PC-3 (cell line): ENCODE results near the gene HSF2BP. TPM values are rescaled to one million over a fixed set of nuclear protein-coding genes. Genes with fewer than 3 reads are reported as not detected.

Experiments
- ATAC-seq: fragments of 200-7000 bp; cut with Tn5 transposase; 2 replicates; pipeline ENCODE4 v1.9.1; 2020; ENCODE audit warnings: mild to moderate bottlenecking, moderate library complexity
- BruUV-seq: library from RNA; stranded (reverse); fragments of 400-500 nt; replicated peaks from 2 replicates; lab custom pipeline; 2021; lab: Mats Ljungman, UMichigan
- CTCF ChIA-PET: fragments of 300-600 bp; sonication (Branson Sonifier 250); formaldehyde crosslinking; loops from one replicate; lab custom pipeline; 2022; ENCODE audit warnings: antibody characterized with exemption; lab: Charles Lee
- POLR2A ChIA-PET: fragments of 300-600 bp; sonication (Branson Sonifier 250); formaldehyde crosslinking; loops from one replicate; lab custom pipeline; 2022; ENCODE audit warnings: antibody characterized with exemption; ENCODE audit not compliant: unreplicated experiment; lab: Charles Lee
- DNase-seq: peaks from one replicate; pipeline ENCODE4 v3.0.0-alpha.2; 2015
- H2AFZ ChIP-seq: fragments of 300-600 bp; sonication (generic); 2 replicates; pipeline ENCODE4 v1.6.0; 2016; ENCODE audit warnings: antibody characterized with exemption, low read length
- H3F3A ChIP-seq: fragments of 300-600 bp; sonication (generic); one replicate; pipeline ENCODE4 v1.6.0; 2017; ENCODE audit warnings: antibody characterized with exemption, low read length, control low read depth, mild to moderate bottlenecking; ENCODE audit not compliant: unreplicated experiment
- H3K27ac ChIP-seq: fragments of 300-600 bp; sonication (generic); 2 replicates; pipeline ENCODE4 v1.5.1; 2016; ENCODE audit warnings: mild to moderate bottlenecking, low read length
- H3K27me3 ChIP-seq: fragments of 300-600 bp; sonication (generic); 2 replicates; pipeline ENCODE4 v1.6.1; 2016; ENCODE audit warnings: low read length, mixed read lengths
- H3K36me3 ChIP-seq: fragments of 300-600 bp; sonication (generic); 2 replicates; pipeline ENCODE4 v1.6.1; 2016; ENCODE audit warnings: low read depth, mixed run types, low read length, mixed read lengths
- H3K4me1 ChIP-seq: fragments of 300-600 bp; sonication (generic); 2 replicates; pipeline ENCODE4 v1.5.1; 2016; ENCODE audit warnings: low read length; ENCODE audit not compliant: insufficient read depth
- H3K4me2 ChIP-seq: fragments of 300-600 bp; sonication (generic); 2 replicates; pipeline ENCODE4 v1.6.0; 2016; ENCODE audit warnings: low read length
- H3K4me3 ChIP-seq: fragments of 300-600 bp; sonication (generic); 2 replicates; pipeline ENCODE4 v1.5.1; 2016; ENCODE audit warnings: mild to moderate bottlenecking, low read length, mixed read lengths
- H3K79me2 ChIP-seq: fragments of 300-600 bp; sonication (generic); 2 replicates; pipeline ENCODE4 v1.6.1; 2017; ENCODE audit warnings: low read length, mixed read lengths
- H3K9ac ChIP-seq: fragments of 300-600 bp; sonication (generic); 2 replicates; pipeline ENCODE4 v1.6.0; 2016; ENCODE audit warnings: mild to moderate bottlenecking, low read length
- H3K9me2 ChIP-seq: fragments of 300-600 bp; sonication (generic); replicated peaks from 2 replicates; pipeline ENCODE4 v1.6.1; 2016; ENCODE audit warnings: mixed run types, low read length, mixed read lengths
- H3K9me3 ChIP-seq: fragments of 300-600 bp; sonication (generic); 2 replicates; pipeline ENCODE4 v1.6.1; 2016; ENCODE audit warnings: low read length, mixed read lengths
- H4K20me1 ChIP-seq: fragments of 300-600 bp; sonication (generic); 2 replicates; pipeline ENCODE4 v1.6.1; 2016; ENCODE audit warnings: low read length, mixed read lengths
- EZH2 ChIP-seq: fragments of 300-600 bp; sonication (generic); IDR thresholded peaks from one replicate; pipeline ENCODE4 v1.6.1; 2017; ENCODE audit warnings: antibody characterized with exemption, mild to moderate bottlenecking, low read length; ENCODE audit not compliant: unreplicated experiment
- EZH2phosphoT487 ChIP-seq: fragments of 300-600 bp; sonication (generic); IDR thresholded peaks from 2 replicates; pipeline ENCODE4 v1.6.1; 2018; ENCODE audit warnings: mild to moderate bottlenecking, antibody characterized with exemption, low read length, borderline replicate concordance
- intact Hi-C: fragments of 100-400 bp; cut with micrococcal nuclease; formaldehyde crosslinking; loops from 2 replicates; pipeline ENCODE4 v1.9.0; 2023
- total RNA-seq: library from RNA; depleted of rRNA; stranded (reverse); fragments of >200 nt; gene quantifications from 2 replicates; pipeline ENCODE4 v1.2.3, GENCODE V29; 2014
- TF ChIP-seq, protein P1 (sequence below): fragments of 300-600 bp; sonication (generic); conservative IDR thresholded peaks from 2 replicates; pipeline ENCODE4 v1.5.1; 2017; ENCODE audit warnings: antibody characterized with exemption, low read depth, mild to moderate bottlenecking, low read length

Gene HSF2BP
- total RNA-seq, 1 experiment from 2014 or later: 2.4 TPM

DNA sequence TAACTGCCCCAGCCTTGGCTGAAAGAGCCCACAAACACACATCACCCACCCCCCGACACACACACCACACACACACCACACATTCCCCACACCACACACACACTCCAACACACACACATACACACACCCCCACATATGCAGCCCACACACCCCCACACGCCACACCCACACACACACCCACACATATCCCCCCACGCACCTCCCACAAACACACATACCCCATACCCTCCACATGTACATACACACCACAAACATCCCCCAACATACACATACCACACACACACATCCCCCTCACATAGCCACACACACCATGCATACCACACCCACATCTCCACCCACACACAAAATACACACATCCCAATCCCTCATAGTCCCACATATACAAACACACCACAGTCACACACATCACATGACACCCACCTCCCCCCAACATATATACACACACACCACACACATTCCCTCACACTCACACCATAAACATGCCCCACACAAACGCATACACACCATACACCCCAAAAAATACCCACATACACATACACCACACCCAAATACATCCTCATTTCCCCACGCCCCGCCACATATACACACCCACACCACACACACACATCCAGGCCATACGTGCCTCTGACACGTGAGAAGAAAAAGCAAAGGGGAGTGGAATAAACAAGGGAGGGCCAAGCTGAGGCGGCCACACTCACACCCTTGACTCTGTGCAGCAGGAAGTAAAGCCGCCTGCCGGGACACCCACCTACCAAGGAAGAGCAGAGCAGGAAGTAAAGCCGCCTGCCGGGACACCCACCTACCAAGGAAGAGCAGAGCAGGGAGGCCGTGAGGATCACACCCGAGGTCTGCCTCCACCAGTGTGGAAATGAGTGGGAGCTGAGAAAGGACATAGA, 53.7 kb downstream of the HSF2BP start:
- H3K79me2 ChIP-seq: no peaks in the 10 kb centered on the region
- H3K4me1 ChIP-seq: peaks cover 43% of the 10 kb centered on the region
- TF ChIP-seq, protein P1, sequence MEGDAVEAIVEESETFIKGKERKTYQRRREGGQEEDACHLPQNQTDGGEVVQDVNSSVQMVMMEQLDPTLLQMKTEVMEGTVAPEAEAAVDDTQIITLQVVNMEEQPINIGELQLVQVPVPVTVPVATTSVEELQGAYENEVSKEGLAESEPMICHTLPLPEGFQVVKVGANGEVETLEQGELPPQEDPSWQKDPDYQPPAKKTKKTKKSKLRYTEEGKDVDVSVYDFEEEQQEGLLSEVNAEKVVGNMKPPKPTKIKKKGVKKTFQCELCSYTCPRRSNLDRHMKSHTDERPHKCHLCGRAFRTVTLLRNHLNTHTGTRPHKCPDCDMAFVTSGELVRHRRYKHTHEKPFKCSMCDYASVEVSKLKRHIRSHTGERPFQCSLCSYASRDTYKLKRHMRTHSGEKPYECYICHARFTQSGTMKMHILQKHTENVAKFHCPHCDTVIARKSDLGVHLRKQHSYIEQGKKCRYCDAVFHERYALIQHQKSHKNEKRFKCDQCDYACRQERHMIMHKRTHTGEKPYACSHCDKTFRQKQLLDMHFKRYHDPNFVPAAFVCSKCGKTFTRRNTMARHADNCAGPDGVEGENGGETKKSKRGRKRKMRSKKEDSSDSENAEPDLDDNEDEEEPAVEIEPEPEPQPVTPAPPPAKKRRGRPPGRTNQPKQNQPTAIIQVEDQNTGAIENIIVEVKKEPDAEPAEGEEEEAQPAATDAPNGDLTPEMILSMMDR: no peak
- TF ChIP-seq EZH2phosphoT487 (no peak), EZH2 (no peak)
- intact Hi-C loops: no loop called here
- no peak overlapping the region for H3K27ac ChIP-seq
- no peaks in the 10 kb centered on the region for H3K9me3 ChIP-seq
- H3K4me2 ChIP-seq: no peak overlapping the region
- H3K9me2 ChIP-seq: no peaks in the 10 kb centered on the region
- no peaks in the 10 kb centered on the region for H3K36me3 ChIP-seq
- no peaks in the 10 kb centered on the region for H3F3A ChIP-seq
- H2AFZ ChIP-seq: no peak overlapping the region
- H3K4me3 ChIP-seq: no peak overlapping the region
- ATAC-seq (no peak), DNase-seq (no peak)
- H3K27me3 ChIP-seq: no peaks in the 10 kb centered on the region
- POLR2A ChIA-PET: no interaction called here
- no peak overlapping the region for H3K9ac ChIP-seq
- no TSS peak for BruUV-seq
- no peaks in the 10 kb centered on the region for H4K20me1 ChIP-seq
- CTCF ChIA-PET: no interaction called here

DNA sequence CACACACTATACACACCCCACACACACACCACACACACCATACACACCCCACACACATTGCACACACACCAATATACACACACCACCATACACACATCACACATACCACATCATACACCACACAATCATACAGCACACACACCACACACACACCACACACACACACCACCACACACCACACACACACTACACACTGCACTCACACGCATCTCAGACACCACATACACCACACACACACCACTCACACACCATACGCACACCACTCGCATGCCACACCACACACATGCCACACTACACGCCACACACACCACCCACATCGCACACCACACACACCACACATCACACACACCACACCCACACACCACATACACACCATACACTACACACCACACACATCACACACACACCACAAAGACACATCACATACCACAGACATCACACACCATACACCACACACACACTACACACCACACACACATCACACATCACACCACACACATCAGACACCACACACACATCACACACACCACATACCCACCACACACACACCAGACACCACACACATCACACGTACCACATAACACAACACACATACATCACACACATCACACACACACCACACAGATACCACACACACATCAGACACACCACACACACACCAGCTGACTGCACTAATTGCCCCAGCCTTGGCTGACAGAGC, 54.6 kb downstream of the HSF2BP start:
- ChIA-PET CTCF (no interaction called here), POLR2A (no interaction called here)
- no peak for DNase-seq
- H2AFZ ChIP-seq: no peak overlapping the region
- ATAC-seq: no peak
- H3K4me2 ChIP-seq: no peak overlapping the region
- H3K9me2 ChIP-seq: no peaks in the 10 kb centered on the region
- H3F3A ChIP-seq: no peaks in the 10 kb centered on the region
- no peak overlapping the region for H3K4me3 ChIP-seq
- H3K9ac ChIP-seq: no peak overlapping the region
- H3K36me3 ChIP-seq: no peaks in the 10 kb centered on the region
- H3K4me1 ChIP-seq: peaks cover 43% of the 10 kb centered on the region
- H3K27ac ChIP-seq: no peak overlapping the region
- TF ChIP-seq EZH2phosphoT487 (no peak), EZH2 (no peak)
- TF ChIP-seq, protein P1: no peak
- H3K27me3 ChIP-seq: no peaks in the 10 kb centered on the region
- intact Hi-C loops: no loop called here
- no TSS peak for BruUV-seq
- no peaks in the 10 kb centered on the region for H3K9me3 ChIP-seq
- no peaks in the 10 kb centered on the region for H4K20me1 ChIP-seq
- no peaks in the 10 kb centered on the region for H3K79me2 ChIP-seq
